Left lobe of liver (tissue), 2 donors: ENCODE data around the gene SLC5A2. TPM values are rescaled to one million over a fixed set of nuclear protein-coding genes. Genes with fewer than 3 reads are reported as not detected.
A peak's percentile ranks its signal among the peaks of the same experiment; 100 is the strongest.
"Not testable (repeated sequence)": the region's sequence is repeated elsewhere in the genome, so short reads cannot be mapped to it uniquely, and the experiment has no call there.

Source experiments
- ATAC-seq: fragments of 200-7000 bp; cut with Tn5 transposase; one replicate; pipeline ENCODE4 v1.9.1; 2020; ENCODE audit warnings: mild to moderate bottlenecking, moderate library complexity
- DNase-seq: peaks from one replicate; pipeline ENCODE4 v3.0.0-alpha.2; 2020; ENCODE audit warnings: low spot score
- total RNA-seq: library from RNA; stranded (reverse); gene quantifications from one replicate; pipeline ENCODE4 v1.2.1, GENCODE V29; 2021
- donor health status: DM: no; HTN: no; CAD: no; lungs with moderate emphysema.
- donor health status: DM: no; HTN: yes; CAD: no.

SLC5A2 gene
- total RNA-seq, 1 donor from 2014 or later = 0.15 TPM

GRCh38 chr16:31491778-31492418, 9.0 kb downstream of the SLC5A2 start:
- ATAC-seq (no peak), DNase-seq (no peak)

GRCh38 chr16:31493506-31494125, 10.7 kb downstream of the SLC5A2 start:
- DNase-seq (no peak), ATAC-seq (no peak)

- ATAC-seq = no peak
- no peak for DNase-seq
Observed at GRCh38 chr16:31496670-31497069, 13.7 kb downstream of the SLC5A2 start.

GRCh38 chr16:31498493-31498892, 15.6 kb downstream of the SLC5A2 start:
- ATAC-seq (no peak), DNase-seq (no peak)

- no peak for DNase-seq
- no peak for ATAC-seq
Observed at GRCh38 chr16:31499928-31500327, 17.0 kb downstream of the SLC5A2 start.

GRCh38 chr16:31501226-31501965, 18.5 kb downstream of the SLC5A2 start:
- peak; percentile 89 for ATAC-seq

GRCh38 chr16:31501966-31502348, 19.0 kb downstream of the SLC5A2 start:
- DNase-seq (no peak), ATAC-seq (peak; percentile 74)

More at GRCh38 chr16:31501226-31501965, 18.5 kb downstream of the SLC5A2 start:
- DNase-seq = peak; percentile 84

GRCh38 chr16:31502981-31503380, 20.1 kb downstream of the SLC5A2 start:
- DNase-seq (no peak), ATAC-seq (no peak)

- not testable (repeated sequence) for DNase-seq, ATAC-seq
Observed at GRCh38 chr16:31503555-31503954, 20.6 kb downstream of the SLC5A2 start.

GRCh38 chr16:31504159-31504558, 21.2 kb downstream of the SLC5A2 start:
- ATAC-seq (no peak), DNase-seq (no peak)

- DNase-seq = no peak
Observed at GRCh38 chr16:31505483-31505882, 22.6 kb downstream of the SLC5A2 start.

GRCh38 chr16:31507617-31507928, 24.6 kb downstream of the SLC5A2 start:
- DNase-seq (no peak), ATAC-seq (peak; percentile 9)

More at GRCh38 chr16:31505483-31505882, 22.6 kb downstream of the SLC5A2 start:
- ATAC-seq = no peak

- peak; percentile 94 for DNase-seq
- ATAC-seq = peak; percentile 98
Observed at GRCh38 chr16:31507929-31508705, 25.2 kb downstream of the SLC5A2 start, which contains the start of gene RUSF1. RUSF1 (minus strand) TSS chr16:31508391; CDS start chr16:31508373, 18 bp downstream.

GRCh38 chr16:31508706-31509195, 25.8 kb downstream of the SLC5A2 start:
- ATAC-seq (no peak), DNase-seq (no peak)

GRCh38 chr16:31513126-31513525, 30.2 kb downstream of the SLC5A2 start:
- ATAC-seq = no peak

GRCh38 chr16:31513884-31514283, 31.0 kb downstream of the SLC5A2 start:
- ATAC-seq (no peak), DNase-seq (no peak)

More at GRCh38 chr16:31513126-31513525, 30.2 kb downstream of the SLC5A2 start:
- no peak for DNase-seq

GRCh38 chr16:31517800-31518402, 35.0 kb downstream of the SLC5A2 start:
- ATAC-seq (no peak), DNase-seq (no peak)

GRCh38 chr16:31519759-31520431, 37.0 kb downstream of the SLC5A2 start:
- no peak for DNase-seq
- no peak for ATAC-seq

GRCh38 chr16:31521368-31521767, 38.4 kb downstream of the SLC5A2 start:
- ATAC-seq = no peak
- no peak for DNase-seq

GRCh38 chr16:31522071-31522470, 39.1 kb downstream of the SLC5A2 start:
- ATAC-seq = no peak
- DNase-seq = no peak
